ENCODE data around the gene UBN1.

UBN1 gene

DNA sequence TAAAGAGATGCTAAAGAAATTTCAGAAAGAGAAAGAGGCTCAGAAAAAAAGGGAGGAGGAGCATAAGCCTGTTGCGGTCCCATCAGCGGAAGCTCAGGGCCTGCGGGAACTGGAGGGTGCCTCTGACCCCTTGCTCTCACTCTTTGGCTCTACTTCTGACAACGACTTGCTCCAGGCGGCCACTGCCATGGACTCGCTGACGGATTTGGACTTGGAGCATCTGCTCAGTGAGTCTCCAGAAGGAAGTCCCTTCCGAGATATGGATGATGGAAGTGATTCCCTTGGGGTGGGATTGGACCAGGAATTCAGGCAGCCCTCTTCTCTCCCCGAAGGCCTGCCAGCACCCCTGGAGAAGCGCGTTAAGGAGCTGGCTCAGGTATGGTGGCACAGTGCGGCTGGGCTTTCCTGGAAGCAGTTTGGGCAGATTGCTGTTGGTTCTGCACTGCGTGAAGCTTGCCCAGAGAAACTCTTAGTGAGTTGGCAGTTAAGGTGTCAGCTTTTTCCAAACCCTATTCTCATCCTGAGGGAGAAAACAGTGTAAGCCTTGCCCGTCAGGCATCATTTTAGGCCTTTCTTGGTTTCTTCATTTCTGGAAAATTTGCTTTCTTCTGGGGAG is 13.6 kb downstream of the UBN1 start:
- DNase-seq = no peak

DNA sequence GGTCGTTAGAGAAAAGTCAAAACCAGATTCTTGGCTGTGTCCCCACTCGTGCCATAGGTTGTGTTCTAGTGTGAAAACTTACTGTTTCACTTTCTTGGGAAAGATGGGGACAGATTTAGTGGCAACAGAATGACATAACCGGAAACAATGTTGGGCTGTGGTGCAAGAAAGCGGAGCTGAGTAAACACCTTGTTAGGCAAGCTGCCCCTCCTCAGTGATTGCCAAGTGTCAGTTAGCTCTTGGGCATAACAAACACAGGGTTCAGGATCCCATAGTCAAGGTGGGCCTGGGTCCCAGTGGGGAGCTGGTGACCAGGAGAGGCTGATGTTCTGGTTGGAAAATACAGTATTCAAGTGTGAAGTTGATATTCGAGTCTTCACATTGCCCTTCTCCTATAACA is 15.4 kb downstream of the UBN1 start:
- DNase-seq = no peak

DNA sequence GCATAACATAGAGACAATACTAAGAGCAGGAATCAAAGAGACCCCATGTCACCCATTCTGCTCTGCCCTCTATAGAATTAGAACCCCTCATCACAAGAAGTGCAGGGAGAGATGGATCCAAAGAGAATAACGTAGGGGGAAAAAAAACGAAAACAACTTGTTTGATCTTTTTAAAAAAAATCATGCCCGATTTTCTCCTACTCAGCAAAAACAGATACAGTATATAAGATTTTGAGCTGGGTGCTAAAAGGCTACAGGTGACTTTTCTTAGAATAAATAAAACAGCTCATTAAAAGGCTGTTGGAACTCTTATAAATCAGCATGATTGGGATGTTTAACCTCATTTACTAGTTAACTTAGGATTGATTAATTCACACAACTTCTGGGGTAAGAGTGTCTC is 17.4 kb downstream of the UBN1 start:
- no peak for DNase-seq

DNA sequence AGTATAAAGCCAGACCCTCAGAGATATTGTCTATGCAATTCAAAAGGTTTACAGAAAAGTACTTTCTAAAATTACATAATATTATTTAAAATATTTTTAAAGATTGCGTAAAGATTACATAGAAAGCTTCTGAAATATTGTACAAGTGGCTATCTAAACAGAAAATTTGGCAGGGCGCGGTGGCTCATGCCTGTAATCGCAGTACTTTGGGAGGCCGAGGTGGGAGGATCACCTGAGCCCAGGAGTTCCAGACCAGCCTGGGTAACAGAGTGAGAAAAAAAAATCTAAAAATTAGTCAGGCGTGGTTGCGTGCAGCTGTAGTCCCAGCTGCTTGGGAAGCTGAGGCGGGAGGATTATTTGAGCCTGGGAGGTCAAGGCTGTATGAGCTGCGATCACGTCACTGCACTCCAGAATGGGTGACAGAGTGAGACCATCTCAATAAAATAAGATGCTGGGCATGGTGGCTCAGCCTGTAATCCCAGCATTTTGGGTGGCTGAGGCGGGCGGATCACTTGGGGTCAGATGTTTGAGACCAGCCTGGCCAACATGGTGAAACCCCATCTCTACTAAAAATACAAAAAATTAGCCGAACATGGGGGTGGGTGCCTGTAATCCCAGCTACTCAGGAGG is 18.1 kb downstream of the UBN1 start:
- DNase-seq = no peak

DNA sequence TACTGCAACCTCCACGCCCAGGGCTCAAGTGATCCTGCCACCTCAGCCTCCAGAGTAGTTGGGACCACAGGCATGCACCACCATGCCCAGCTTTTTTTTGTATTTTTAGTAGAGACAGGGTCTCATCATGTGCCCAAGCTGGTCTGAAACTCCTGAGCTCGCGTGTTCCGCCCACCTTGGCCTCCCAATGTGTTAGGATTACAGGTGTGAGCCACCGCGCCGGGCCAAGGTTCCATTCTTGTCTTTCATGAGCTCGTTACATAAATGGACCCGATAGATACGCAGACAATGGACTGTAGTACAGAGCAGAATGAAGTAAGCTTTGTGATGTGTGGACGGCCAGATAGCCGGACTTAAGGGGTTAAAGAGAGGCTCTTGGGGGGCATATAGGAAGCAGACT is 19.3 kb downstream of the UBN1 start:
- DNase-seq = no peak

DNA sequence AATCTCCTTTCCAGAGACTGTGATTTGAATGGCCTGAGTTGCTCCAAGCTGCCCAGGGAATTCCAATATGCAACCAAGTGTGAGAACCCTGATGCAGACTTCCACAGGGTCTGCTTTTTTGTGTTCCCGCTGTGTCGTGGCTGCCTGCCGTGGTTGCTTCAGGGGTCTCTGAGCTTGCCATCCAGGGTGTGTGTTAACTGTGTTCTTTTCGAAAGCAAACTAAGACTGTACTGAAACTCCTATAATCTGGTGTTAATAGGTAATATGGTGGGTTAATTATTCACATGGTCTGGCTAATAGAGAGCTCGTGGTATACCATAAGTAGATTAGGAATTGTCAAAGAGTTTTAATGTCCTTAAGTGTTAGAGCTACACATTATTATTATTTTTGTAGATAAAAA is 20.7 kb downstream of the UBN1 start:
- no peak for DNase-seq

DNA sequence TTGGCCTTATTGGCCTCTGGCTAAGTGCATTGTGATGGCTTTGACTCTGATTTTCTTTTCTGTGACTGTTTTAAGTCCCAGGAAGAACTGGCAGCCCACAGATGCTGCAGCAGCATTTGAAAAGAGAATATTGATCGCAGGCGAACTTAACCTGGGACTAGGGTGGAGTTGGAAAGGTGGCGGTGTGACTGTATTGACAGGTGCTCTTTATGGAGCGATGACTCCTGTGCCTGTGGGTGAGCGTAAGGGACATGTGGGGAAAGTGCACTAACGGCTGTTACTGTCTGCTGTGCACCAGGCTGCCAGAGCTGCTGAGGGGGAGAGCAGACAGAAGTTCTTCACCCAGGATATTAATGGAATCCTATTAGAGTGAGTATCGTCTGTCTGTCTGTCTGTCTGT is 21.3 kb downstream of the UBN1 start:
- no peak for DNase-seq

DNA sequence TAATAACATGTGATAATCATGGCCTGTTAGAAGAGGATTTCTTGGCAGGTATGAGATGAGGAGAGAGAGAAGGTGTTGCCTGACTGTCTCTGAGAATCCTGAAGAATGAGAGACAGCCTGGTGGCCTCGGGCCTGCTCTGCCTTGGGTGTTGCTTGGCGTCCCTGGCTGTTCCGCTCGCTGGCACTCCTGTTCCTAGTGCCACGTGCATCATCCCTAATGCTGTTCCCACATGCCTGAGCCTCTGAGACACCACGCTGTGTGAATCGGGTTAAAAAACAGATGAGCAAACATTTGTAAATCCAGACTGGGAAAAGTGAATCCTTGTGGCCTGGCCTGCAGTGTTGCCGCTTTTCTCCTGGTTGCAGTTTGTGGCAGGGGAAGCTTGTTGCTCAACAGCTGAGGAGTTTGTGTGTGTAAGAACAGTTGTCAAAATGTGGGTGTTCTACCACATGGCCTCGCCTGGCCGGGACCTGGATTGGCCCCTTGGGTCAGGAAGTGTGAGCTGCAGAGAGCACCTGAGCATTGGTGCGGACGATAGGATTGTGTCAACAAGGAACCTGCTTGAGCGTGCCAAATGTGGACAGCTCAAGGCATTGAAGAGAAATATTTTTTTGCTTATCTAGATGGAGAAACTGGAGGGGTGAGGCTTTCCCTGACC is 22.0 kb downstream of the UBN1 start:
- no peak for DNase-seq

DNA sequence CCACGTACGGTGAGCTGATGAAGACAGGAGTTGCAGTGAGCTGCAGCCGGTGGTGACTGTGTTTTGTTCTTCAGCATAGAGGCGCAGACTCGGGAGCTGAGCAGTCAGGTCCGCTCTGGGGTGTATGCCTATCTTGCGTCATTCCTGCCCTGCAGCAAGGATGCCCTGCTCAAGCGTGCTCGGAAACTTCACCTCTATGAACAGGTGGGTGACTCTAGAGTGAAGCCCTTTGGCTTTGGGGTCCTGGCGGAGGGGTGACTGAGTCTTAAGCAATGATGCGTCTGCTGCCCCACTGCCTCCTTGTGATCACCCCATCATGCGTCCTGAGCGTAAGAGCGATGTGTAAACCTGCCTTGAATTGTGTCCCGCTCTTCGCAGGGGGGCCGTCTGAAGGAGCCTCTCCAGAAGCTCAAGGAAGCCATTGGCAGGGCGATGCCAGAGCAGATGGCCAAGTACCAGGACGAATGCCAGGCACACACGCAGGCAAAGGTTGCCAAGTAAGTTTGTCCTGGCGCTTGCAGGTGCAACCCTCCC is 22.9 kb downstream of the UBN1 start:
- DNase-seq = no peak

DNA sequence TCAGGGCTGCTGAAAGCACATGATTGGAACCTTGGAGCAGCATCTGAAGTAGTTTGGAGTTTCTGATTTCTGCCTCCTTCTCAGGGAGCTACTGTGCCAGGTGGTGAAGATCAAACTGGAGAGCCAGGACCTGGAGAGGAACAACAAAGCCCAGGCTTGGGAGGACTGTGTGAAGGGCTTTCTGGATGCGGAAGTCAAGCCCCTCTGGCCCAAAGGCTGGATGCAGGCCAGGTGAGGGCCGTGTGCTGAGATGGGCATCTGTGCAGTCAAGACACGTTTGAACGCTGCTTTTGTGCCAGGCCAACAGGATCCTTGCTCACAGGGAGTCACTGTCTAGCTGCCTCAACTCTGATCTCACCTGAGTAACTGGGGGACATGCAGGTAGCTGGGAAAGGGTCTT is 23.8 kb downstream of the UBN1 start:
- no peak for DNase-seq

DNA sequence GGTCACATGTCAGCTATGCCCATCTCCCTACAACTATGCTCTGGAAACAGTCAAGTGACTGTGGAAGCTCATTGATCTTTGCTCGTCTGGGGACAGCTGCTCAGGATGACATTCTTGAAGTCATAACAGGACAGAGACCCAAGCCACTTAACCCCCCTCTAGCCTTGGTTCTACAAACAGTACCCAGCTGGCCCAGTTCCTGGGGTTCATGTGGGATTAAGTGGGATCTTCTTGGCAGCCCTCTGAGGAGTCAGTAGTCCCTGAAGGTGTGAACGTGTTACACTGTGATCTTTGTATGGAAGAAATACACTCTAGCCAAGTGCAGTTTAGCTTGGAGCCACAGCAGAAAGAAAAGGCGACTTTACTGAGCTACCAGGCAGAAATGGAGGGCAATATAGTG is 25.8 kb downstream of the UBN1 start:
- DNase-seq = no peak

DNA sequence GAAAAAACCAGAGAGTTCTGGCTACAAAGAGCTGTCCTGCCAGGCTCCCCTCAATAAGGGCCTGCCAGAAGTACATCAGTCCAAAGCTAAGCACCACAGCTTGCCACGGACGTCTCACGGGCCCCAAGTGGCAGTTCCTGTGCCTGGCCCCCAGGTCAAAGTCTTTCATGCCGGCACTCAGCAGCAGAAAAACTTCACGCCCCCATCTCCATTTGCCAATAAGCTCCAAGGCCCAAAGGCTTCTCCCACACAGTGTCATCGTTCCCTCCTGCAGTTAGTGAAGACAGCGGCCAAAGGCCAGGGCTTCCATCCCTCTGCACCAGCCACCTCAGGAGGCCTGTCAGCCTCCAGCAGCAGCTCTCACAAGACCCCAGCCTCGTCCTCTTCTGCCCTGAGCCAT is 27.4 kb downstream of the UBN1 start:
- no peak for DNase-seq

DNA sequence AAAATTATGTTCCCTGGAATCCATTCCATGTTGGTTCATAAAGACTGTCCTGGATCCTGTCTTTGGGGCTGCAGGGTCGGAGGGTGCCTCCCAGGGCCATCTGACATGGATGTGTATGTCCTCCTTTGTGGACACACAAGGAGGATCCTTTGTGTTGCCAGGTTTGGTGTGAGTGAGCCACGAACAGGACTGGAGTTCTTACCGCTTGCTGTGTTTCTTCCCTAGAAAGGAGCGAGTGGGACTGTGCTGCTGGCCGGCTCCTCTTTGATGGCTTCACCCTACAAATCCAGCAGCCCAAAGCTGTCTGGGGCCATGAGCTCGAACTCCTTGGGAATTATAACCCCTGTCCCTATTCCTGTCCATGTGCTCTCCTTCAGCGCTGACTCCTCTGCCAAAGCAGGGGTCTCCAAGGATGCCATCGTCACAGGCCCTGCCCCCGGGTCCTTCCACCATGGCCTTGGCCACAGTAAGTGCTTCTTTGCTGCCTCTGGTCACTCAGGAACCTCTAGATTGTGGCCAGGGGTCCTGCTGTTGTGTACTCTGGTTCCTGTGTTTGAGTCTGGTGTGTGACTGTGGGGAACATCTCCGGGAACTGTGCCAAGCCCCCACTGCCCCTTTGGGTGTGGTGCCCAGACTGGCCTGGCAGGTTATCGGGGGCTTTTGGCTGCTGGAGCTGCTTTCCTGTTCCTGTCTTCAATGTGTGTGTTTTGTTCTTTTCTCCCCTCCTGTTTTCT is 29.5 kb downstream of the UBN1 start:
- DNase-seq = no peak

DNA sequence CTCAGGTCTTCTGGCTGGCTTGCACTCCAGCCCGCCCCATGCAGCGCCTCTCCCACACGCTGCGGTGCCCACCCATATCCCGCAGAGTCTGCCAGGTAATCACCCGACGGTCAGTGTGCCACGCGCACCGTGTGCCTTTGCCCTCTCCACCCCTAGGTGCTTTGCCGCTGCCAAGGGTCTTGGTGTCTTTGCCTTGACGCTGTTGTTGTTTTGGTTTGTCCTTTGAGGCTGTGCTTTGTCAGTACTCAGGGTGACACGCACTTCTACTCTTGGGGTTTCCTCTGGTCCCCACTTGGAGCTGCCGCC is 30.1 kb downstream of the UBN1 start:
- no peak for DNase-seq

DNA sequence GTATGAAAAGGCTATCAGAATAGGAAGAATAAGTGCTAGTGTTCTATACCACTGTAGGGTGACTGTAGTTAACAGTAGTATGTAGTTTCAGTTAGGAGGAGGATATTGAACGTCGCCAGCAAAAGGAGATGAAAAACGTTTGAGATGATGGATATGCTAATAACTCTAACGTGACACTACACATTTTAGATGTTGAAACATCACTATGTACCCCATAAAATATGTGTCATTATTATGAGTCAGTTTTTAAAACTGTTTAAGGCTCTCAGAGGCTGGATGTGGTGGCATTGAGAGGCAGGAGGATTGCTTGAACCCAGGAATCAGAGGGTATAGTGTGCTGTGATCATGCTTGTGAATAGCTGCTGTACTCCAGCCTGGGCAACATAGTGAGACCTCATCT is 31.8 kb downstream of the UBN1 start:
- no peak for DNase-seq

DNA sequence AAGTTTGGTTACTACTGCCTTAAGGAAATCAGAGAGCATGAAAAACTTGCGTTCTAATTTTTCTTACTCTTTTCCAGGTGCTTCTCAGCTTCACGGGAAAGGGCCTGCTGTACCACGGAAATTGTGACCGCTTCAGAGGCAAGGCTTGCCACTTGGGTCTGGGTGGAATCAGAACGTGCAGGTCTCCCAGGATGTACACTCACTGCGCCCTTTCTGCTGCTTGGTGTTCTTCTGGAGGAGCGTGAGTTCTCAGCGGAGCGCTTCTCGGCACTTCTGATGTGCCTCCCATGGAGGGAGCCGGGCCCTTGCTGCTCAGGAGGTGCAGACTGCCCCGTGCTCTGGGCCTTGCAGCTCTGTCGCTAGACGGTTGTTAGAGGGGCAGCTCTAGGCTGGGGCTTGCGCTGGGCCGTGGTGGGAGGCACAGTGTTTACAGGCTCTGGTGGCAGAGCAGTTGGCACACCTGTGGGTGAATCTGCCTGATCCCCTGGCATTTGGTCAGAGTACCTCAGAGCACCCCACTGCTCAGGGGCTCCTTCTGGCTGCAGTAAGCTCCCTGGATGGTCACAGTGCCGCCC is 32.8 kb downstream of the UBN1 start:
- no peak for DNase-seq

DNA sequence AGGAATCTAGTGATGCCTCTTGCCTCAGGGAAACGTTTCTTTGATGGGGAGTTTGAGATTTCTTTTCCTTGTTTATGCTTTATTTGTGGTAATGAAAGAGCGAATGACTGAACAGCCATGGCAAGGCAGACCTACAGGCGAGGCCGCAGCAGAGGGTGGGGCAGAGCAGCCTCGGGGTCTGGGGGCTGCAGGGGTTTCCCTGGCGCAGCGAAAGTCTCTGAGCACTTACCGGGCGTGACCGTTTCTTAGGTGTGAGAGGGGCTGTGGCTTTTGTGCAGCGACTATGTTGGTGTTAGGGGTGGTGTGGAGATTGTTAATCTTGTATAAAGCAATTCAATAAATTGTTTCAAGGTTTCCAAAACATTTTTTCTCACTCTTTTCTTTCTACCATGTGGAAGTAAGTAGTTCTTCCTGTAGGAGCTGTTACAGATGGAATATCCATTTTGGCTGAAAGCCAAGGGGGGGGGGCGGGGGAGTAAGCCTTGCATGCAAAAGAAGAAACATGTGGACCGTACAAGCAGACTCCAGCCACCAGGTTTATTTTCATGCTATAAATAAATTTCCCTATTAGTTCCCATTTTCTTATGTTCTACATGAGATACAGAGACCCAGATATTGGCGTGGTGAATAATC is 34.8 kb downstream of the UBN1 start:
- no peak for DNase-seq

DNA sequence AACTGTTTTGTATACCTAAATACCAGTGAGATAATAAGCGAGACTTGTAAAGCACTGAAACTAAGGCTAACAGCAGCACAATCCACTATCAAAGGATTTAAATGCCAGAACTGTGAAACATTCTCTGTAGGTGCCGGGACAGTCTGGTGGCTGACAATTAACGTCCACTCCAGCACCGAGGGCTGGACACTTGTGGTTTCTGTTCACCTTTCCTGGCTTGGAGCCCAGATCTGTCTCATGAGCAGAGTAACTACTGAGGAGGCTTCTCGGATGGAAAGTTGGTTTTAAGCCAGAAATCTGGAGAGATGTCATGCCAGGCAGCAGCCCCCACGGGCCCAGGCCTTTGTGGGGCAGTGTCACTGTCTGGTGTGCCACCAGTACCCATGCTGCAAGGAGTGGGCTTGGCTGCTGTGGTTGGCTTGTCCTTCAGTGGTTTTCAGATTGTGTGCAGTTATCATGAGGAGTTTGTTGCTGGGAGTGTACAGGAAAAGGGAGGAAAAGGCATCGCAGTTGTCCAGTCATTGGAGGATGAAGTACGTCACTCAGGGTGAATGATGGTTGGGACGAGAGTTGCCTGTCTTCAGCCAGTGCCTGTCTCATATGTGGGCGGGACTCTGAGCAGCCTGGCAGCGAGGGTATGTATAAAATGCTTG is 35.5 kb downstream of the UBN1 start:
- DNase-seq = no peak

DNA sequence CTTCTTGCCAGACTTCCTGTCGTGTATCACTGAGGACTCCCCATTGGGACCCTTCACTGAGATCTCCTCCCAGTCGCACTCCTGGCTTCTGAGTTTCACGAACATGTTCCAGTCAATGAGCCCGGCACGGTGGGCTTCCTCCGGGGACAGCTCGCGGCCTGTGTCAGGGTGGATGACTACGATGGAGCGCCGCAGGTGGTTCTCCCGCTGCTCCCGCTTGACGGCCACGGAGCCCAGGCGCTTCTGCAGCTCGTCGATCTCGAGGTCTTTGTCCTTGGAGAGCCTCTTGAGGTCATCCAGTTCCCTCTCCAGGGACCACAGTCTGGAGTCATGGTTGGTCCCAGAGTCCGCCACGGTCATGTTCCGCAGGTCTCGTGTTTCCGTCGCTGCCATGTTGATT is 36.2 kb downstream of the UBN1 start:
- no peak for DNase-seq

DNA sequence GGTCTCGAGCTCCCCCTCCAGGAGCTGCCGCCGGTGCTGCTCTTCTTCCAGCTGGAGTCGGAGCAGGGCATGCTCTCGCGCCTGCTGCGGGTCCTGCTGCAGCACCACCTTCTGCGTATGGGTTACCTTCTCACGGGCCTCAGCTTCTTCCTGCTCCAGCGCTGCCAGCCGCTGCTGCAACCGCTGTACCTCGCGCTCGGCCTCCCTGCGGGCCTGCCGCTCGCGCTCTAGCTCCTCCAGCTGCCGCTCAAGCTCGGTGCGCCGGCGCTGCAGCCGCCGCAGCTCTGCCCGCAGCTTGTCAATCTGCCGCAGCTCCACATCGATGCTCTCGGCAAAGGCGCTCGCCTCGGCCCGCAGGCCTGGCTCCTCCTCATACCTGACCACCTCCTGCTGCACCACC is 36.9 kb downstream of the UBN1 start:
- no peak for DNase-seq

DNA sequence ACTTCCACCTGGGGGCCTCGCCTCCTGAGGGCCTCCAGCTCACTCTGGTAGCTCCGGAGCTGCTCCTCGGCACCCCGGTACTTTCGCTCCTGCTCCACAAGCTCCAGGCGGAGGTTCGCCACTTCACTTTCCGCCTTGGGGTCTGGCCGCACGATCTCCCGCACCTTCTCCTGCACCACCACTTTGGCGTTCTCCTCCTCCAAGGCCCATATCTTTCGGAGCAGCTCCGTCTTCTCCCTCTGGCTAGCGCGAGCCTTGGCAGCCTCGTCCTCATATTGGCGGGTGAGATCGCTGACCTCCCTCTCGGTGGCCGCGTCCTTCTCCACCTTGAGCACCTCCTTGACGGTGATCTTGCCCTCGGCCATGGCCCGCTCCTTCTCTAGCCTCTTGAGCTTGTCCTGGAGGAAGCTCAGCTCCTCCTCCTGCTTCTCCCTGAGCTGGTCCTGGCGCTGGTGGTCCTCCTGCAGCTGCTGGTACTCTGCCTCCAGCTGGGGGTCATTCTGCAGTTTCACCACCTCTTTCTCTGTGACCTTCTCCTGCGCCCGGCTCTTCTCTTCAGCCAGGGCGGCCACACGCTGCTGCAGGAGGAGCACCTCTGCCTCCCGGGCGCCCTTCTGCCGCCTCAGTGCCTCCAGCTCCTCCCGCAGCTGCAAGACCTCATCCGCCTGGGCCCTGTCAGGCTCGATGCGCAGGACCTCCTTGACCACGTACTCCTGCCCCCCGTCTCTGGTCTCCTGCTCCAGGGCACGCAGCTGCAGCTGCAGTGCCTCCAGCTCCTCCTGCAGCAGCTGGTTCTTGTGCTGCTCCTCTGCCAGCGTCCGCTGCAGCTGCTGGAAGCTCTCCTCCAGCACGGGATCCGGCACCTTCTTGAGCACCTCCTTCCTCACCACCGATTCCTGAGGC is 37.9 kb downstream of the UBN1 start:
- DNase-seq = no peak

DNA sequence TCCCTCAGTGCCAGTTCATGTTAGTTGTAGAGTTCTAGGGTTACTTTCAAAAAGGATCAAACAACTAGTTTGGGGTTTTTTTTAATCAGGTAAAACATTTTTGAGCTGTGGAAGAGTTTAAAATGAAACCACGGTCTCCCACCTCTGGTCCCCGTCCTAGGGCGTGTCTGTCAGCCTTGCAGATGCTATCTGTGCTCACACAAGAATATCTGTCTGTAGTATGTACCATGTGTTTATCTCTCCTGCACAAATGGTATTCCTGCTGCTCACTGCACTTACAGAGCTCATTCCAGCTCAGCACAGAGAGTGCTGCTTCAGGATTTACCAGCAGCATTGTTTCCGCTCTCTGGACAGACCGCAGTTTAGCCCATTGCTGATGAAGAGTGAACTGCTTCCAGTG is 38.9 kb downstream of the UBN1 start:
- no peak for DNase-seq

Measured in CD4-positive, alpha-beta T cell treated with Interleukin-17A for 1 hour (primary cell).